ENCODE measurements around the gene GUCY2C. TPM values are rescaled to one million over a fixed set of nuclear protein-coding genes. Genes with fewer than 3 reads are reported as not detected.

Gene GUCY2C
- total and polyA plus RNA-seq, 4 donors: 0.01 to 0.05 TPM; not detected in 2

- Histone ChIP-seq H3K27me3 (ENCODE audit: control insufficient read depth in 4 of 4, insufficient read depth in 4 of 4, low read length in 3 of 4) (no peaks in the 10 kb centered on the region), H3K36me3 (ENCODE audit: control insufficient read depth in 4 of 4, insufficient read depth in 3 of 4, low read depth in 1 of 4, low read length in 3 of 4) (no peaks in the 10 kb centered on the region), H3K9me3 (ENCODE audit: control insufficient read depth in 4 of 4, low read length in 3 of 4) (no peaks in the 10 kb centered on the region), H3K4me1 (ENCODE audit: control insufficient read depth in 4 of 4, insufficient read depth in 4 of 4, low read length in 3 of 4) (peaks cover 0 to 10% (median 6%) of the 10 kb centered on the region in 4 donors), H3K4me3 (ENCODE audit: low read depth in 1 of 3, low read length in 3 of 3) (peak within 1 kb of the TSS; percentile 54 to 76 (median 62)), H3K9ac (ENCODE audit: low read depth in 1 of 2, low read length in 2 of 2) (peak within 1 kb of the TSS; percentile 9 to 16), H3K27ac (ENCODE audit: low read depth in 1 of 2, low read length in 2 of 2) (peak within 1 kb of the TSS; percentile 60 to 65)
- DNase-seq (ENCODE audit: low spot score): peak; percentile 44
- TF ChIP-seq RXRA (IDR thresholded peaks at IDR 0.05) (peak in 1 of 2 donors; percentile 17), JUND (IDR thresholded peaks at IDR 0.05) (no peak), GABPA (IDR thresholded peaks at IDR 0.05 in 1 of 2, conservative IDR thresholded peaks at IDR 0.05 in 1 of 2) (no peak), HNF4A (conservative IDR thresholded peaks at IDR 0.05) (peak in 1 of 2 donors; percentile 9), ATF3 (IDR thresholded peaks at IDR 0.05) (no peak), MAX (IDR thresholded peaks at IDR 0.05) (peak; percentile 19)
- WGBS: 7% methylated on average over 76 of the region's 76 CpGs
Observed at GRCh38 chr12:14567351-14568162, 128.8 kb downstream of the GUCY2C start, which contains the start of gene PLBD1. Gene PLBD1 (minus strand): TSS chr12:14567883. CDS start chr12:14567696, 187 bp downstream.

GRCh38 chr12:14564336-14564959 lies 132.0 kb downstream of the GUCY2C start:
- Histone ChIP-seq H3K4me1 (ENCODE audit: control insufficient read depth in 4 of 4, insufficient read depth in 4 of 4, low read length in 3 of 4) (peaks cover 5 to 18% (median 13%) of the 10 kb centered on the region in 4 donors), H3K36me3 (ENCODE audit: control insufficient read depth in 4 of 4, insufficient read depth in 3 of 4, low read depth in 1 of 4, low read length in 3 of 4) (no peaks in the 10 kb centered on the region)
- 94% methylated on average over 2 of the region's 2 CpGs for WGBS

More at GRCh38 chr12:14564336-14564959, 132.0 kb downstream of the GUCY2C start:
- H3K4me3 ChIP-seq (ENCODE audit: low read depth in 1 of 3, low read length in 3 of 3): no peak overlapping the region
- no peaks in the 10 kb centered on the region for H3K9me3 ChIP-seq (ENCODE audit: control insufficient read depth in 4 of 4, low read length in 3 of 4)
- H3K27me3 ChIP-seq (ENCODE audit: control insufficient read depth in 4 of 4, insufficient read depth in 4 of 4, low read length in 3 of 4): no peaks in the 10 kb centered on the region
- no peak for DNase-seq (ENCODE audit: low spot score)
- TF ChIP-seq EGR1 (IDR thresholded peaks at IDR 0.05; ENCODE audit: low read depth in 2 of 2) (no peak), RAD21 (IDR thresholded peaks at IDR 0.05) (no peak), HNF4A (conservative IDR thresholded peaks at IDR 0.05) (no peak), YY1 (IDR thresholded peaks at IDR 0.05) (no peak), RXRA (IDR thresholded peaks at IDR 0.05) (no peak), FOXA1 (IDR thresholded peaks at IDR 0.05) (no peak), TAF1 (conservative IDR thresholded peaks at IDR 0.05) (no peak), NR2F2 (IDR thresholded peaks at IDR 0.05) (no peak), REST (IDR thresholded peaks at IDR 0.05) (no peak), CTCF (IDR thresholded peaks at IDR 0.05; ENCODE audit: low read depth, low read length, missing input control) (no peak), MAX (IDR thresholded peaks at IDR 0.05) (no peak), JUND (IDR thresholded peaks at IDR 0.05) (no peak), GABPA (IDR thresholded peaks at IDR 0.05 in 1 of 2, conservative IDR thresholded peaks at IDR 0.05 in 1 of 2) (no peak), ZBTB33 (IDR thresholded peaks at IDR 0.05) (no peak), FOXA2 (IDR thresholded peaks at IDR 0.05) (no peak), SP1 (IDR thresholded peaks at IDR 0.05) (no peak), HNF4G (IDR thresholded peaks at IDR 0.05) (no peak), ATF3 (IDR thresholded peaks at IDR 0.05) (no peak)
- no peak overlapping the region for H3K9ac ChIP-seq (ENCODE audit: low read depth in 1 of 2, low read length in 2 of 2)
- H3K27ac ChIP-seq (ENCODE audit: low read depth in 1 of 2, low read length in 2 of 2): no peak overlapping the region
